ENCODE measurements around the gene DTX1. TPM values are rescaled to one million over a fixed set of nuclear protein-coding genes. Genes with fewer than 3 reads are reported as not detected.

DTX1 gene
- total and polyA plus RNA-seq, 2 of the 13 experiments (the other 11 are each of a cell fraction or from before 2014, with no cell fraction given) = not detected

DNA sequence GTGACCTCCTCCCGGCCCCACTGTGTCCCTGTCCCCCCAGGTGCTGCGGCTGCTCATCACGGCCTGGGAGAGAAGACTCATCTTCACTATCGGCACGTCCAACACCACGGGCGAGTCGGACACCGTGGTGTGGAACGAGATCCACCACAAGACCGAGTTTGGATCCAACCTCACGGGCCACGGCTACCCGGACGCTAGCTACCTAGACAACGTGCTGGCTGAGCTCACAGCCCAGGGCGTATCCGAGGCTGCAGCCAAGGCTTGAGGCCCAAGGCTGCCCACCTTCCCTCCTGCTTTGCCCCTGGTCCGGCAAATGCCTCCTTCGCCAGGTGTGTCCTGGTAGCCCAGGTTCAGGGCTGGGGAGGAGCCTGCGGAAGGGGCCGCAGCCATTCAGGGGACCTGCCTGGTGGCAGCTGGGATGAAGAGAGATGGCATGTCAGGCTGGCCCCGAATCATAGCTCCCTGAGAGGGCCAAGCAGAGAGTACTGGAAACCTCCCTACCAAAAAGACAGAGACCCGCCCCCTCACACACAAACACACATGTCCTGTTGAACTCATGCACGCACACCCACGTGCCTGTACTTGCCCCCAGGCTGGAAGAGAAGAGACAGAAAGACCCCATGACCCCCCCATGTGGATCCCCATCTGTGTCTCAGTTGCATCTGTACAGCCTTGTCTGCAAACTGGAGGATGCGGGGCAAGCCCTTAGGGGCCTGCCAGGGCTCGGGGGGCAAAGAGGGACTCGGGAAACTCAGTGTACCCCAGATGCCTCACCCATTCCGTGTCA, 40.3 kb downstream of the DTX1 start:
- H3K4me3 ChIP-seq (replicated peaks in 1 of 3; ENCODE audit: insufficient read depth in 1 of 3, low read depth in 2 of 3, low read length in 3 of 3) = no peak overlapping the region
- intact Hi-C loops (cut with micrococcal nuclease; ENCODE audit: unreplicated experiment) = no loop called here
- H3K27me3 ChIP-seq (ENCODE audit: control insufficient read depth in 1 of 2, insufficient read depth in 2 of 2, low read length in 2 of 2) = peaks cover 1 to 6% of the 10 kb centered on the region in 2 experiments; a peak in 2 of 5 replicates
- H4K20me1 ChIP-seq (ENCODE audit: insufficient read depth, low read length) = no peaks in the 10 kb centered on the region
- POLR2A ChIA-PET = no interaction called here
- no peaks in the 10 kb centered on the region for H3K9me3 ChIP-seq (ENCODE audit: low read length)
- no peaks in the 10 kb centered on the region for H3K36me3 ChIP-seq (replicated peaks in 1 of 2; ENCODE audit: control insufficient read depth in 1 of 2, insufficient read depth in 2 of 2, low read length in 2 of 2)
- no peak overlapping the region for H3K27ac ChIP-seq (ENCODE audit: extremely low read length, insufficient read depth, low read length)
- CTCF ChIA-PET (ENCODE audit: low intra/inter-chr PET ratio, low total read pairs) = interaction anchor here (2.8 kb wide), 1 partner anchor 47 kb away, joined by 43 read pairs; no protein-coding TSS in a partner anchor
- TF ChIP-seq ZNF572 (CRISPR knock-in tag; IDR thresholded peaks at IDR 0.05) (no peak), ZNF326 (CRISPR knock-in tag; IDR thresholded peaks at IDR 0.05; ENCODE audit: borderline replicate concordance) (no peak), ZNF709 (CRISPR knock-in tag; IDR thresholded peaks at IDR 0.05) (no peak), ZNF772 (CRISPR knock-in tag; IDR thresholded peaks at IDR 0.05) (no peak), ZFP82 (CRISPR knock-in tag; IDR thresholded peaks at IDR 0.05; ENCODE audit: borderline replicate concordance) (no peak)
- TF ChIP-seq, protein P1, sequence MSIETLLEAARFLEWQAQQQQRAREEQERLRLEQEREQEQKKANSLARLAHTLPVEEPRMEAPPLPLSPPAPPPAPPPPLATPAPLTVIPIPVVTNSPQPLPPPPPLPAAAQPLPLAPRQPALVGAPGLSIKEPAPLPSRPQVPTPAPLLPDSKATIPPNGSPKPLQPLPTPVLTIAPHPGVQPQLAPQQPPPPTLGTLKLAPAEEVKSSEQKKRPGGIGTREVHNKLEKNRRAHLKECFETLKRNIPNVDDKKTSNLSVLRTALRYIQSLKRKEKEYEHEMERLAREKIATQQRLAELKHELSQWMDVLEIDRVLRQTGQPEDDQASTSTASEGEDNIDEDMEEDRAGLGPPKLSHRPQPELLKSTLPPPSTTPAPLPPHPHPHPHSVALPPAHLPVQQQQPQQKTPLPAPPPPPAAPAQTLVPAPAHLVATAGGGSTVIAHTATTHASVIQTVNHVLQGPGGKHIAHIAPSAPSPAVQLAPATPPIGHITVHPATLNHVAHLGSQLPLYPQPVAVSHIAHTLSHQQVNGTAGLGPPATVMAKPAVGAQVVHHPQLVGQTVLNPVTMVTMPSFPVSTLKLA (IDR thresholded peaks at IDR 0.05) = peak; percentile 96
- no peak for ATAC-seq
- FAIRE-seq = no peak
- H3K9ac ChIP-seq (ENCODE audit: insufficient read depth, low read depth, low read length) = no peak overlapping the region
- H3K4me2 ChIP-seq (ENCODE audit: low read depth, low read length) = no peak overlapping the region
- DNase-seq (ENCODE audit: low spot score) = no peak
- peaks cover 16% of the 10 kb centered on the region for H3K4me1 ChIP-seq (ENCODE audit: insufficient read depth, low read length)
- in situ Hi-C loops (cut with HindIII; ENCODE audit: extremely low pct_ligation_motif_present, low pct_unique_long_range_greater_than_20kb) = loop anchor here (5.0 kb wide), 1 partner anchor 50 kb away; no protein-coding TSS in a partner anchor
- WGBS (ENCODE audit: low lambda C conversion rate) = 51% methylated on average over 16 of the region's 30 CpGs
- H2AFZ ChIP-seq (ENCODE audit: low read length) = no peak overlapping the region
- BruUV-seq (replicated peaks) = no TSS peak
- H3K79me2 ChIP-seq (ENCODE audit: insufficient read depth, low read length) = no peaks in the 10 kb centered on the region

All from HepG2 (cell line).